SK-N-SH treated with all-trans-retinoic acid at 6 μM for 48 hours (cell line): Measurements from ENCODE around the gene RBM6.

Experiments
- ATAC-seq: fragments of 200-7000 bp; cut with Tn5 transposase; 3 replicates; pipeline ENCODE4 v1.9.1; 2020; ENCODE audit warnings: mild to moderate bottlenecking, moderate library complexity
- ARNTL ChIP-seq: fragments of 450-650 bp; formaldehyde crosslinking; IDR thresholded peaks from 2 replicates; pipeline ENCODE4 v1.5.0; 2020; ENCODE audit warnings: low read depth, mild to moderate bottlenecking, moderate library complexity, borderline replicate concordance
- BACH2 ChIP-seq: fragments of 250-450 bp; sonication (Bioruptor Pico); IDR thresholded peaks from 2 replicates; pipeline ENCODE4 v1.9.0; 2021; ENCODE audit warnings: mild to moderate bottlenecking, borderline replicate concordance
- CSDC2 ChIP-seq: fragments of 250-450 bp; sonication (Bioruptor Pico); IDR thresholded peaks from 2 replicates; pipeline ENCODE4 v1.5.0; 2020; ENCODE audit warnings: mild to moderate bottlenecking, moderate library complexity
- ESRRG ChIP-seq: fragments of 250-450 bp; sonication (Bioruptor Pico); IDR thresholded peaks from 2 replicates; pipeline ENCODE4 v1.6.1; 2021; ENCODE audit warnings: mild to moderate bottlenecking
- GLIS3 ChIP-seq: fragments of 250-450 bp; sonication (Bioruptor Pico); IDR thresholded peaks from 2 replicates; pipeline ENCODE4 v1.5.0; 2020; ENCODE audit warnings: mild to moderate bottlenecking, moderate library complexity
- ISL1 ChIP-seq: fragments of 250-450 bp; sonication (Bioruptor Pico); IDR thresholded peaks from 2 replicates; pipeline ENCODE4 v2.1.2; 2022; ENCODE audit warnings: mild to moderate bottlenecking, moderate library complexity
- OSR1 ChIP-seq: fragments of 250-450 bp; sonication (Bioruptor Pico); IDR thresholded peaks from 2 replicates; pipeline ENCODE4 v1.8.0; 2022; ENCODE audit warnings: moderate library complexity, mild to moderate bottlenecking, inconsistent platforms
- PPARA ChIP-seq: fragments of 250-450 bp; sonication (Bioruptor Pico); IDR thresholded peaks from 2 replicates; pipeline ENCODE4 v1.5.0; 2020; ENCODE audit warnings: mild to moderate bottlenecking, borderline replicate concordance
- RARB ChIP-seq: fragments of 250-450 bp; sonication (Bioruptor Pico); IDR thresholded peaks from 2 replicates; pipeline ENCODE4 v1.8.0; 2021; ENCODE audit warnings: mild to moderate bottlenecking, moderate library complexity
- SNAI2 ChIP-seq: fragments of 250-450 bp; sonication (Bioruptor Pico); IDR thresholded peaks from 2 replicates; pipeline ENCODE4 v1.5.0; 2020; ENCODE audit warnings: mild to moderate bottlenecking, moderate library complexity
- TCF4 ChIP-seq: fragments of 250-450 bp; sonication (Bioruptor Pico); IDR thresholded peaks from 2 replicates; pipeline ENCODE4 v1.8.0; 2021; ENCODE audit warnings: mild to moderate bottlenecking, moderate library complexity, borderline replicate concordance
- TOX ChIP-seq: fragments of 250-450 bp; sonication (Bioruptor Pico); IDR thresholded peaks from 2 replicates; pipeline ENCODE4 v1.8.0; 2021; ENCODE audit warnings: mild to moderate bottlenecking, moderate library complexity, borderline replicate concordance
- ZC3H10 ChIP-seq: fragments of 250-450 bp; sonication (Bioruptor Pico); IDR thresholded peaks from 2 replicates; pipeline ENCODE4 v1.5.1; 2021; ENCODE audit warnings: mild to moderate bottlenecking, moderate library complexity
- ZFP3 ChIP-seq: fragments of 250-450 bp; sonication (Bioruptor Pico); IDR thresholded peaks from 2 replicates; pipeline ENCODE4 v1.5.0; 2020; ENCODE audit warnings: mild to moderate bottlenecking, moderate library complexity
- ZFP30 ChIP-seq: fragments of 450-650 bp; formaldehyde crosslinking; IDR thresholded peaks from 2 replicates; pipeline ENCODE4 v1.5.0; 2022; ENCODE audit warnings: mild to moderate bottlenecking, moderate library complexity
- ZNF565 ChIP-seq: fragments of 450-650 bp; formaldehyde crosslinking; conservative IDR thresholded peaks from 2 replicates; pipeline ENCODE4 v1.5.0; 2020; ENCODE audit warnings: low read depth, mild to moderate bottlenecking, moderate library complexity
- ZNF70 ChIP-seq: fragments of 450-650 bp; formaldehyde crosslinking; IDR thresholded peaks from 2 replicates; pipeline ENCODE4 v1.5.0; 2020; ENCODE audit warnings: mild to moderate bottlenecking, moderate library complexity
- TF ChIP-seq, protein P1 (sequence below): fragments of 250-450 bp; sonication (Bioruptor Pico); IDR thresholded peaks from 2 replicates; pipeline ENCODE4 v1.5.1; 2020; ENCODE audit warnings: low read depth, mild to moderate bottlenecking, moderate library complexity
- TF ChIP-seq, protein P2 (sequence below): fragments of 250-450 bp; sonication (Bioruptor Pico); IDR thresholded peaks from 2 replicates; pipeline ENCODE4 v1.8.0; 2020; ENCODE audit warnings: mild to moderate bottlenecking, moderate library complexity, borderline replicate concordance
- TF ChIP-seq, protein P3 (sequence below): fragments of 250-450 bp; sonication (Bioruptor Pico); IDR thresholded peaks from 2 replicates; pipeline ENCODE4 v1.5.0; 2020; ENCODE audit warnings: mild to moderate bottlenecking, moderate library complexity
- TF ChIP-seq, protein P4 (sequence below): fragments of 250-450 bp; sonication (Bioruptor Pico); IDR thresholded peaks from 2 replicates; pipeline ENCODE4 v1.8.0; 2021; ENCODE audit warnings: low read depth, mild to moderate bottlenecking, moderate library complexity, borderline replicate concordance

The RBM6 gene

DNA sequence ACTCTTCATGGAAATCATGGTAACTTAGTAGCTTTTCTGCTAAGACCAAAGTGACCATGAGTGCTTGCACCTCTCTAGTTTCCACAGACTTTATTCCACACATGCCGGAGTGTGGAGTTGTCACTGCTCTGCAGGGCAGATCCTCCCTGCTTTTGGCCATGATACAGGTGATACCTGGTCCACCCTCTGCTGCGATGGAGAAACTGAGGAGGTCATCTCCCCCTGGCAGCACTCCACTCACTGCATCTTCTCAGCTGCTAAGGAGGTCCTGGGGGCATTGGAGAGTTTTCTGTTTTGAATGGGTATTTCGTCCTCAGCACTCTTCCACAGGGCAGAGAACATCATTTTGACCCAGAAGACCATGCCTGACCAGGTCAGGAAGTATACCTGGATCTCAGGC lies 179.8 kb downstream of the RBM6 start:
- ATAC-seq, result no peak

DNA sequence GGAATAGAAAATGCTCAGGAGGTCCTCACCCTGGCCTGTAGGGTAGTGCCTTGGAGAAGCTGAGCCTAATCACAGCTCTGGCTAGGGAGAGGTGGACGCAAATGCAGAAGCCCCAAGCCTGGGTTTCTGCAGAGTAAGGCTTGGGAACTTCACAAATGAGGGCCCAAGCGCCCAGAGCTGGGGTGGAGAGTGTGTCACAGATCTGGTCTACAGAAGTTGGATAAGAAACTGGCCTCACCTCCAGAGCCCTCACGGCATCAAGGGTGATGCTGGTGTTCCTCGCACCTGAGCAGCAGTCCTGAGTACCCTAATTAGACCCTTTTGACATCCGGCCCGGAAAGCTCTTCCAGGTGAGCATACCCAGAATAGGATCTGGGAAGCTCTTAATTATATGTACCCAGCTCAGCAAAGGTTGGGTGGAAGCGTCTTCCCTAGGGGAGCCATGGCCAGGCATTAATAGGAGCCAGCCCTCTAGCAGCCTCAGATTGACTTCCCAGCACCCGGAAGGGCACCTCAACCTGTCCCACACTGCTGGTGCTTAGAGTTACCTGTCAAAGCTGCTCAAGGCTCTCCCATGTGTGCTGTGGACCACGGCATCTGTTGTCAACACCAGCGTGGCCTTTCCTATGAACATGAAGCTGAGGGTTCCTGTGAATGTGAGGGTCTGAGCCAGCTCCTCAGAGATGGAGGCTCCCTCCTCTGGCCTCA lies 180.6 kb downstream of the RBM6 start:
- TF ChIP-seq PPARA (CRISPR knock-in tag) (no peak), SNAI2 (CRISPR knock-in tag) (no peak), ZNF565 (no peak), ZFP30 (no peak), BACH2 (CRISPR knock-in tag) (no peak), GLIS3 (CRISPR knock-in tag) (no peak), TOX (CRISPR knock-in tag) (no peak)
- TF ChIP-seq, protein P1, sequence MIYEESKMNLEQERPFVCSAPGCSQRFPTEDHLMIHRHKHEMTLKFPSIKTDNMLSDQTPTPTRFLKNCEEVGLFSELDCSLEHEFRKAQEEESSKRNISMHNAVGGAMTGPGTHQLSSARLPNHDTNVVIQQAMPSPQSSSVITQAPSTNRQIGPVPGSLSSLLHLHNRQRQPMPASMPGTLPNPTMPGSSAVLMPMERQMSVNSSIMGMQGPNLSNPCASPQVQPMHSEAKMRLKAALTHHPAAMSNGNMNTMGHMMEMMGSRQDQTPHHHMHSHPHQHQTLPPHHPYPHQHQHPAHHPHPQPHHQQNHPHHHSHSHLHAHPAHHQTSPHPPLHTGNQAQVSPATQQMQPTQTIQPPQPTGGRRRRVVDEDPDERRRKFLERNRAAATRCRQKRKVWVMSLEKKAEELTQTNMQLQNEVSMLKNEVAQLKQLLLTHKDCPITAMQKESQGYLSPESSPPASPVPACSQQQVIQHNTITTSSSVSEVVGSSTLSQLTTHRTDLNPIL (CRISPR knock-in tag), result no peak
- TF ChIP-seq, protein P2, sequence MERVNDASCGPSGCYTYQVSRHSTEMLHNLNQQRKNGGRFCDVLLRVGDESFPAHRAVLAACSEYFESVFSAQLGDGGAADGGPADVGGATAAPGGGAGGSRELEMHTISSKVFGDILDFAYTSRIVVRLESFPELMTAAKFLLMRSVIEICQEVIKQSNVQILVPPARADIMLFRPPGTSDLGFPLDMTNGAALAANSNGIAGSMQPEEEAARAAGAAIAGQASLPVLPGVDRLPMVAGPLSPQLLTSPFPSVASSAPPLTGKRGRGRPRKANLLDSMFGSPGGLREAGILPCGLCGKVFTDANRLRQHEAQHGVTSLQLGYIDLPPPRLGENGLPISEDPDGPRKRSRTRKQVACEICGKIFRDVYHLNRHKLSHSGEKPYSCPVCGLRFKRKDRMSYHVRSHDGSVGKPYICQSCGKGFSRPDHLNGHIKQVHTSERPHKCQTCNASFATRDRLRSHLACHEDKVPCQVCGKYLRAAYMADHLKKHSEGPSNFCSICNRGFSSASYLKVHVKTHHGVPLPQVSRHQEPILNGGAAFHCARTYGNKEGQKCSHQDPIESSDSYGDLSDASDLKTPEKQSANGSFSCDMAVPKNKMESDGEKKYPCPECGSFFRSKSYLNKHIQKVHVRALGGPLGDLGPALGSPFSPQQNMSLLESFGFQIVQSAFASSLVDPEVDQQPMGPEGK, result no peak
- ATAC-seq, result no peak

More for the DNA sequence above, 179.8 kb downstream of the RBM6 start:
- no peak for TF ChIP-seq TOX (CRISPR knock-in tag)
- TF ChIP-seq ISL1 (CRISPR knock-in tag), result no peak
- TF ChIP-seq TCF4, result no peak
- no peak for TF ChIP-seq ESRRG (CRISPR knock-in tag)
- no peak for TF ChIP-seq SNAI2 (CRISPR knock-in tag)
- TF ChIP-seq ZC3H10 (CRISPR knock-in tag), result no peak
- TF ChIP-seq OSR1, result no peak
- TF ChIP-seq CSDC2 (CRISPR knock-in tag), result no peak
- TF ChIP-seq ARNTL (CRISPR knock-in tag), result no peak
- TF ChIP-seq, protein P3, sequence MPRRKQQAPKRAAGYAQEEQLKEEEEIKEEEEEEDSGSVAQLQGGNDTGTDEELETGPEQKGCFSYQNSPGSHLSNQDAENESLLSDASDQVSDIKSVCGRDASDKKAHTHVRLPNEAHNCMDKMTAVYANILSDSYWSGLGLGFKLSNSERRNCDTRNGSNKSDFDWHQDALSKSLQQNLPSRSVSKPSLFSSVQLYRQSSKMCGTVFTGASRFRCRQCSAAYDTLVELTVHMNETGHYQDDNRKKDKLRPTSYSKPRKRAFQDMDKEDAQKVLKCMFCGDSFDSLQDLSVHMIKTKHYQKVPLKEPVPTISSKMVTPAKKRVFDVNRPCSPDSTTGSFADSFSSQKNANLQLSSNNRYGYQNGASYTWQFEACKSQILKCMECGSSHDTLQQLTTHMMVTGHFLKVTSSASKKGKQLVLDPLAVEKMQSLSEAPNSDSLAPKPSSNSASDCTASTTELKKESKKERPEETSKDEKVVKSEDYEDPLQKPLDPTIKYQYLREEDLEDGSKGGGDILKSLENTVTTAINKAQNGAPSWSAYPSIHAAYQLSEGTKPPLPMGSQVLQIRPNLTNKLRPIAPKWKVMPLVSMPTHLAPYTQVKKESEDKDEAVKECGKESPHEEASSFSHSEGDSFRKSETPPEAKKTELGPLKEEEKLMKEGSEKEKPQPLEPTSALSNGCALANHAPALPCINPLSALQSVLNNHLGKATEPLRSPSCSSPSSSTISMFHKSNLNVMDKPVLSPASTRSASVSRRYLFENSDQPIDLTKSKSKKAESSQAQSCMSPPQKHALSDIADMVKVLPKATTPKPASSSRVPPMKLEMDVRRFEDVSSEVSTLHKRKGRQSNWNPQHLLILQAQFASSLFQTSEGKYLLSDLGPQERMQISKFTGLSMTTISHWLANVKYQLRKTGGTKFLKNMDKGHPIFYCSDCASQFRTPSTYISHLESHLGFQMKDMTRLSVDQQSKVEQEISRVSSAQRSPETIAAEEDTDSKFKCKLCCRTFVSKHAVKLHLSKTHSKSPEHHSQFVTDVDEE (CRISPR knock-in tag), result no peak
- no peak for TF ChIP-seq PPARA (CRISPR knock-in tag)
- TF ChIP-seq, protein P4, sequence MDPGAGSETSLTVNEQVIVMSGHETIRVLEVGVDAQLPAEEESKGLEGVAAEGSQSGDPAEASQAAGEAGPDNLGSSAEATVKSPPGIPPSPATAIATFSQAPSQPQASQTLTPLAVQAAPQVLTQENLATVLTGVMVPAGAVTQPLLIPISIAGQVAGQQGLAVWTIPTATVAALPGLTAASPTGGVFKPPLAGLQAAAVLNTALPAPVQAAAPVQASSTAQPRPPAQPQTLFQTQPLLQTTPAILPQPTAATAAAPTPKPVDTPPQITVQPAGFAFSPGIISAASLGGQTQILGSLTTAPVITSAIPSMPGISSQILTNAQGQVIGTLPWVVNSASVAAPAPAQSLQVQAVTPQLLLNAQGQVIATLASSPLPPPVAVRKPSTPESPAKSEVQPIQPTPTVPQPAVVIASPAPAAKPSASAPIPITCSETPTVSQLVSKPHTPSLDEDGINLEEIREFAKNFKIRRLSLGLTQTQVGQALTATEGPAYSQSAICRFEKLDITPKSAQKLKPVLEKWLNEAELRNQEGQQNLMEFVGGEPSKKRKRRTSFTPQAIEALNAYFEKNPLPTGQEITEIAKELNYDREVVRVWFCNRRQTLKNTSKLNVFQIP (CRISPR knock-in tag), result no peak
- TF ChIP-seq ZNF70 (CRISPR knock-in tag), result no peak
- TF ChIP-seq RARB (CRISPR knock-in tag), result no peak

DNA sequence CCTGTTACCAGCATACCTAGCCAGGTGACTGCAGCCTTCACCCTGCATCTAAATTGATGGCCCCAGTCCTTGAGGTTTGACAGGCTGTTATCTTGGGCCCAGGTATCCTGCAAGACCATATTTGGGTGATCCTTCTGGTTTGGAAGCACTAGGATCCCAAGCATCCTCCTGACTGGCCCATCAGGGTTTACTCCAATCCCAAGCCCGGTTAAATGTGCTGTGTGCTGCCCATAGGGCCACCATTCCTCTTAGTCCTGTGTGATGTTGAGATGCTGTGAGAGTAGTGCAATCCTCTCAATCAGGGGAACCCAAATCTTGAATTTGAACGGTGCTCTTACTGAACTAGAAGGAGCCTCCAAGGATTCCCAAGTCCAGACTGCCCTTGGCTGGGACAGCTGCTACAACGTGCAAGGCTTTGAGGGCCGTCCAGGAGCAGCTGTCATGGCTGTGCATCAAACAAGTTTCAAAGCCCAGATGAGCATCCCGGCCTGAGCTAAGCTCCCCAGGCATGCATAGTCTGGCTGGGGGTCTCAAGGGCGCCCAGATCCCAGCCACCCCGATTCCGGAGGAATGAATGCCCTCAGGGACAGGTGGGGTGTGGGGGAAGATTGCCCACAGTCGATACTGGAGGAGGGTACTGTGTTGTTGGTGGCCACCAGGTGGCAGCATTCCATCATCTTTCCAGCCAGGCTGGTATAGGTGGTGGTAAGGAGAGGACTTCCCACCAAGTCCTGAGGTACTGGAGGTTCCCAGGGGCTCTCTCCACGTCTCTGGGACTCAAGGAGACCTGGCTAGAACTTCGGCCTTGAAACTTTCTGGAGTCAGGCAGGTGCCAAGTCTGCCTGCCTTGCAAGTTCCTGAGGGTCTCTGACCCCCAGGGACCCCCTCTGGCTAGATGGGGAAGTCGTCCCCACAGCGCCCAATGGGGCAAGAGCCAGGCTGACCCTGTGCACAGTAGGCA lies 181.4 kb downstream of the RBM6 start:
- peak; percentile 87 for ATAC-seq
- TF ChIP-seq SNAI2 (CRISPR knock-in tag) (no peak), CSDC2 (CRISPR knock-in tag) (no peak), ZFP30 (no peak), PPARA (CRISPR knock-in tag) (no peak), ZFP3 (CRISPR knock-in tag) (no peak), TOX (CRISPR knock-in tag) (no peak), ZNF565 (no peak), ARNTL (CRISPR knock-in tag) (no peak), ESRRG (CRISPR knock-in tag) (no peak), BACH2 (CRISPR knock-in tag) (no peak), ZC3H10 (CRISPR knock-in tag) (no peak)
- TF ChIP-seq, protein P4 (CRISPR knock-in tag), result no peak
- TF ChIP-seq, protein P1 (CRISPR knock-in tag), result no peak
